IPS DF 6.9 (cell line): Measurements from ENCODE around the gene GLI2.

ENCODE experiments used
- DNase-seq: peaks from one replicate; pipeline ENCODE4 v3.0.0-alpha.2; 2013; ENCODE audit warnings: low read depth, low spot score
- H3K27ac ChIP-seq: one replicate; pipeline ENCODE4 v1.5.1; 2013; ENCODE audit warnings: low read length, control low read depth
- H3K27me3 ChIP-seq: 2 replicates; pipeline ENCODE4 v1.6.1; 2013; ENCODE audit warnings: mild to moderate bottlenecking, low read length; ENCODE audit not compliant: control insufficient read depth, insufficient read depth
- H3K36me3 ChIP-seq: 2 replicates; pipeline ENCODE4 v1.6.1; 2013; ENCODE audit warnings: low read length; ENCODE audit not compliant: control insufficient read depth, insufficient read depth
- H3K4me1 ChIP-seq: 2 replicates; pipeline ENCODE4 v1.6.1; 2013; ENCODE audit warnings: low read length; ENCODE audit not compliant: control insufficient read depth, insufficient read depth
- H3K4me3 ChIP-seq: 2 replicates; pipeline ENCODE4 v1.5.1; 2013; ENCODE audit warnings: mild to moderate bottlenecking, low read length
- H3K9me3 ChIP-seq: 2 replicates; pipeline ENCODE4 v1.6.1; 2013; ENCODE audit warnings: low read length, inconsistent platforms; ENCODE audit not compliant: control insufficient read depth, insufficient read depth
- WGBS: extraction: QIAGEN DNeasy Blood & Tissue Kit; methylation state at CpG from one replicate; pipeline ENCODE4 v1.1.7; 2013; ENCODE audit warnings: mixed read lengths, missing lambda C conversion rate; ENCODE audit not compliant: insufficient read length, insufficient coverage; 5-methylcytosine and 5-hydroxymethylcytosine counted together

The GLI2 gene

GRCh38 chr2:120778244-120778643, 42.6 kb downstream of the GLI2 start:
- Histone ChIP-seq H3K36me3 (no peaks in the 10 kb centered on the region), H3K27ac (no peak overlapping the region), H3K4me3 (no peak overlapping the region), H3K4me1 (peaks cover 19% of the 10 kb centered on the region), H3K27me3 (no peaks in the 10 kb centered on the region), H3K9me3 (no peaks in the 10 kb centered on the region)
- no CpG with 5 or more reads among the region's 12 CpGs for WGBS
- no peak for DNase-seq

- H3K27ac ChIP-seq: no peak overlapping the region
- no peaks in the 10 kb centered on the region for H3K9me3 ChIP-seq
- no peak for DNase-seq
- H3K36me3 ChIP-seq: no peaks in the 10 kb centered on the region
- WGBS: 100% methylated on average over 3 of the region's 13 CpGs
- peaks cover 19% of the 10 kb centered on the region for H3K4me1 ChIP-seq
- no peak overlapping the region for H3K4me3 ChIP-seq
- H3K27me3 ChIP-seq: no peaks in the 10 kb centered on the region
Observed at GRCh38 chr2:120779781-120780283, 44.2 kb downstream of the GLI2 start.

- H3K9me3 ChIP-seq: no peaks in the 10 kb centered on the region
- WGBS: no CpG with 5 or more reads among the region's 7 CpGs
- H3K27me3 ChIP-seq: no peaks in the 10 kb centered on the region
- peaks cover 25% of the 10 kb centered on the region for H3K4me1 ChIP-seq
- no peak overlapping the region for H3K4me3 ChIP-seq
- no peaks in the 10 kb centered on the region for H3K36me3 ChIP-seq
- H3K27ac ChIP-seq: no peak overlapping the region
- no peak for DNase-seq
Observed at GRCh38 chr2:120780402-120780801, 44.7 kb downstream of the GLI2 start.

- Histone ChIP-seq H3K36me3 (no peaks in the 10 kb centered on the region), H3K27ac (no peak overlapping the region), H3K4me1 (peaks cover 40% of the 10 kb centered on the region), H3K9me3 (no peaks in the 10 kb centered on the region), H3K27me3 (no peaks in the 10 kb centered on the region), H3K4me3 (no peak overlapping the region)
- DNase-seq: no peak
- no CpG with 5 or more reads among the region's 9 CpGs for WGBS
Observed at GRCh38 chr2:120783371-120783791, 47.7 kb downstream of the GLI2 start.

GRCh38 chr2:120783969-120784372, 48.3 kb downstream of the GLI2 start:
- H3K4me1 ChIP-seq: peaks cover 40% of the 10 kb centered on the region

More at GRCh38 chr2:120783969-120784372, 48.3 kb downstream of the GLI2 start:
- no CpG with 5 or more reads among the region's 7 CpGs for WGBS
- no peaks in the 10 kb centered on the region for H3K9me3 ChIP-seq
- no peaks in the 10 kb centered on the region for H3K27me3 ChIP-seq
- no peaks in the 10 kb centered on the region for H3K36me3 ChIP-seq
- H3K27ac ChIP-seq: no peak overlapping the region
- no peak for DNase-seq
- H3K4me3 ChIP-seq: no peak overlapping the region
